Loucy (cell line): Measurements from ENCODE around the gene SCN7A.

ENCODE experiments used
- H2AFZ ChIP-seq: fragments of 200-600 bp; sonication (generic); 2 replicates; pipeline ENCODE4 v1.6.0; 2016; ENCODE audit warnings: antibody characterized with exemption, mild to moderate bottlenecking, low read length, moderate library complexity
- H3F3A ChIP-seq: fragments of 200-600 bp; 2 replicates; pipeline ENCODE4 v1.6.0; 2016; ENCODE audit warnings: antibody characterized with exemption, low read depth, mild to moderate bottlenecking
- H3K27me3 ChIP-seq: fragments of 200-600 bp; sonication (generic); 2 replicates; pipeline ENCODE4 v1.6.1; 2014; ENCODE audit warnings: low read length, mild to moderate bottlenecking; ENCODE audit not compliant: insufficient read depth, poor library complexity, severe bottlenecking
- H3K36me3 ChIP-seq: fragments of 200-600 bp; sonication (generic); 2 replicates; pipeline ENCODE4 v1.6.1; 2016; ENCODE audit warnings: low read length; ENCODE audit not compliant: insufficient read depth
- H3K4me1 ChIP-seq: fragments of 200-600 bp; sonication (generic); 2 replicates; pipeline ENCODE4 v1.5.1; 2014; ENCODE audit warnings: low read length, mild to moderate bottlenecking; ENCODE audit not compliant: insufficient read depth, poor library complexity, severe bottlenecking
- H3K4me2 ChIP-seq: fragments of 200-600 bp; sonication (generic); 2 replicates; pipeline ENCODE4 v1.6.0; 2014; ENCODE audit warnings: antibody characterized with exemption, low read length, low read depth, mild to moderate bottlenecking; ENCODE audit not compliant: poor library complexity, severe bottlenecking
- H3K4me3 ChIP-seq: fragments of 200-600 bp; sonication (generic); 2 replicates; pipeline ENCODE4 v1.5.1; 2014; ENCODE audit warnings: low read length, mild to moderate bottlenecking, mixed read lengths; ENCODE audit not compliant: poor library complexity, severe bottlenecking
- H3K79me2 ChIP-seq: fragments of 200-600 bp; sonication (generic); 2 replicates; pipeline ENCODE4 v1.6.1; 2014; ENCODE audit warnings: low read length; ENCODE audit not compliant: insufficient read depth
- H3K9ac ChIP-seq: fragments of 200-600 bp; sonication (generic); 2 replicates; pipeline ENCODE4 v1.6.0; 2014; ENCODE audit warnings: mild to moderate bottlenecking, low read depth, low read length, moderate library complexity; ENCODE audit not compliant: poor library complexity, severe bottlenecking
- H3K9me2 ChIP-seq: fragments of 200-600 bp; sonication (generic); replicated peaks from 2 replicates; pipeline ENCODE4 v1.6.1; 2016; ENCODE audit warnings: low read depth, low read length, mixed read lengths
- H3K9me3 ChIP-seq: fragments of 200-600 bp; sonication (generic); 2 replicates; pipeline ENCODE4 v1.6.1; 2014; ENCODE audit warnings: mild to moderate bottlenecking, antibody characterized with exemption, low read length, low read depth; ENCODE audit not compliant: insufficient read depth
- H4K20me1 ChIP-seq: fragments of 200-600 bp; sonication (generic); 2 replicates; pipeline ENCODE4 v1.6.0; 2014; ENCODE audit warnings: antibody characterized with exemption, low read length, mild to moderate bottlenecking; ENCODE audit not compliant: insufficient read depth, poor library complexity, severe bottlenecking
- CTCF ChIP-seq: fragments of 200-600 bp; sonication (generic); conservative IDR thresholded peaks from 2 replicates; pipeline ENCODE4 v1.5.1; 2014; ENCODE audit warnings: mild to moderate bottlenecking, antibody characterized with exemption, low read length
- EZH2phosphoT487 ChIP-seq: fragments of 200-600 bp; IDR thresholded peaks from 2 replicates; pipeline ENCODE4 v1.6.1; 2018; ENCODE audit warnings: antibody characterized with exemption, mild to moderate bottlenecking, moderate library complexity, borderline replicate concordance

The SCN7A gene

DNA sequence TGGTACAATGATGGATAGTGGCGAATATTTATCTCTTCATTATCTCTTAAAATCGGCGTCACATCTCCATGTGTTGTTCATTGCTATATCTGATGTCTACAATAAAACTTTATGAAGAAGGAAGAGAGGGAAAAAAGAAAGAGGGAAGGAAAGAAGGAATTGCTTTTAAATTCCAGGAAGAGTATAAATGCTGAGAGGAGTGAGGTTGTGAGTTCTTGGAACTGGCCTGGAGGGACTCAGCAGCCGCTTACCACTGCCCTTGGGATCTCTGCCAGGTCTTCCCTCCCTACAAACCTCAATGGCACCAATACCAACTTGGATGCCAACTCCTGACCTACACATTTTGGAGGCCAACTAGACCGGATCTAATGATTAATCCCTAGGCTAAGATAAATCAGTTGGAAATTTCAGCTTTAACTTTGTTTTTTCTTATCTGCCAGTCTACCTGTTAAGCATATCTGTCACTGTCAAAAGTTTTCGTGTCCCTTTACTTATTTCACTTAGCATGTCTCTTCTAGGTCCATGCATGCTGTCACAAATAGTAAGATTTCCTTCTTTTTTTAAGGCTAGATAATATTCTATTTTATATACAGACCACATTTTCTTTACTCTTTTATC, 128.1 kb downstream of the SCN7A start:
- H3K9ac ChIP-seq, result no peak overlapping the region
- no peaks in the 10 kb centered on the region for H3F3A ChIP-seq
- H3K4me2 ChIP-seq, result no peak overlapping the region
- no peaks in the 10 kb centered on the region for H3K9me3 ChIP-seq
- no peaks in the 10 kb centered on the region for H3K79me2 ChIP-seq
- H3K4me3 ChIP-seq, result no peak overlapping the region
- no peaks in the 10 kb centered on the region for H3K9me2 ChIP-seq
- no peak for TF ChIP-seq EZH2phosphoT487
- TF ChIP-seq CTCF, result no peak
- H2AFZ ChIP-seq, result no peak overlapping the region
- no peaks in the 10 kb centered on the region for H3K36me3 ChIP-seq
- no peaks in the 10 kb centered on the region for H3K27me3 ChIP-seq
- H3K4me1 ChIP-seq, result peaks cover 11% of the 10 kb centered on the region
- no peaks in the 10 kb centered on the region for H4K20me1 ChIP-seq

GRCh38 chr2:166365239-166365638, 128.8 kb downstream of the SCN7A start:
- peaks cover 6% of the 10 kb centered on the region for H3K4me1 ChIP-seq
- H3K9ac ChIP-seq, result no peak overlapping the region
- no peak overlapping the region for H3K4me2 ChIP-seq
- H3K9me3 ChIP-seq, result no peaks in the 10 kb centered on the region
- no peaks in the 10 kb centered on the region for H3K27me3 ChIP-seq
- H3K9me2 ChIP-seq, result no peaks in the 10 kb centered on the region
- H4K20me1 ChIP-seq, result no peaks in the 10 kb centered on the region
- no peaks in the 10 kb centered on the region for H3K79me2 ChIP-seq
- H3K36me3 ChIP-seq, result no peaks in the 10 kb centered on the region
- H2AFZ ChIP-seq, result no peak overlapping the region
- no peaks in the 10 kb centered on the region for H3F3A ChIP-seq
- TF ChIP-seq EZH2phosphoT487 (no peak), CTCF (no peak)
- no peak overlapping the region for H3K4me3 ChIP-seq

DNA sequence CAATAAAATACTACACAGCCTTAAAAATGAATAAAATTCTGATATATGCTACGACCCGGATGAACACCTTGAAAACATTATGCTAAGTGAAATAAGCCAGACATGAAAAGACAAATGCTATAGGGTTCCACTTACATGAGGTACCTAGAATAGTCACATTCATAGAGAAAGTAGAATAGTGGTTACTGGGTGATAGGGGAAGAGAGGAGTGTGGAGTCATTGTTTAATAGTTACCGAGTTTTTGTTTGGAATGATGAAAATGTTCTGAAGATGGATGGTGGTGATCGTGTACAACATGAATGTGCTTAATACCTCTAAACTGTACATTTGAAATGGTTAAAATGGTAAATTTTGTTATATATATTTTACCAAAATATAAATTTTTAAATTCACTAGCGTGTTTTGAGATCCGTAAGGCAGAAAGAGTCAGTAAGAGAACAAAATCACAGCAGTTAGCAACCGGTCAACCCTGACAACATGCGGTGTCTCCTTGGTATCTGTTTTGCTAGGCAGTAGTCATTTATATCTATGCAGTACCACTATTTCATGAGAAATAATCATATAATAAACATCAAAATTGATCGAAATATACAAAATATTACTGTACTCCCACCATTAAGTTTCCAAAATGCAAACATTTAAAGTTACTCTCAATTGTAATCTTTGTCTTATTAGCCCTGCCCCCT, 129.4 kb downstream of the SCN7A start:
- Histone ChIP-seq H3K4me2 (no peak overlapping the region), H3K79me2 (no peaks in the 10 kb centered on the region), H4K20me1 (no peaks in the 10 kb centered on the region), H3K36me3 (no peaks in the 10 kb centered on the region), H3K9ac (no peak overlapping the region), H3K27me3 (no peaks in the 10 kb centered on the region), H3K4me3 (no peak overlapping the region), H3K4me1 (peaks cover 6% of the 10 kb centered on the region), H3F3A (no peaks in the 10 kb centered on the region), H3K9me3 (no peaks in the 10 kb centered on the region), H2AFZ (no peak overlapping the region), H3K9me2 (no peaks in the 10 kb centered on the region)
- TF ChIP-seq EZH2phosphoT487 (no peak), CTCF (no peak)
